Measurements from ENCODE around the gene CDH19.

The CDH19 gene

DNA sequence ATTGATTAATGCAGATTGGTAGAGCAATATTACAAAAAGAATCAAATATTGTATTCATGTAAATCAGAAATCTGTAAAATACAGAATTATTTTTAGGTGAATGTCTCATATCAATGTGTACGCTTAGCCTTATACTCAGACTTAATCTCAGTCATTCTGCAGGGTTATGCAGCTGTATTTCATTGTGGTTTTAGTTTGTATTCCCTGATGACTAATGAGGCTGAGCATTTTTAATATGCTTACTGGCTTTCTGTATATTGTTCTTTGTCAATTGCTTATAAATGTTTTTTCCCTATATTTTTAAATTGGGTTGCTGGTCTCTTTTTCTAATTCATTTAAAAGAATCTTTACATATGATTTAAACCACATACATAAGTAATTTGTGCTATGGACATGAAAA, 50.1 kb downstream of the CDH19 start:
- H2AFZ ChIP-seq (ENCODE audit: low read depth, low read length) = peak overlapping the region; percentile 3; the same call in 1 of the 2 replicates
- H3K9ac ChIP-seq (ENCODE audit: low read length) = no peak overlapping the region
- no peaks in the 10 kb centered on the region for H3K9me3 ChIP-seq (ENCODE audit: insufficient read depth, low read length)
- no peaks in the 10 kb centered on the region for H3K79me2 ChIP-seq (ENCODE audit: low read length)
- H3K4me2 ChIP-seq (ENCODE audit: low read length) = no peak overlapping the region
- no peaks in the 10 kb centered on the region for H3K27me3 ChIP-seq (ENCODE audit: low read depth, low read length)
- no peak overlapping the region for H3K4me3 ChIP-seq (ENCODE audit: low read length)
- H3K36me3 ChIP-seq (replicated peaks; ENCODE audit: low read depth, low read length) = no peaks in the 10 kb centered on the region
- H3K4me1 ChIP-seq (ENCODE audit: low read length) = no peaks in the 10 kb centered on the region
- TF ChIP-seq EZH2phosphoT487 (IDR thresholded peaks at IDR 0.05; ENCODE audit: low read depth) = no peak
- no peak for TF ChIP-seq CTCF (IDR thresholded peaks at IDR 0.05; ENCODE audit: low read depth, low read length)
- no peaks in the 10 kb centered on the region for H4K20me1 ChIP-seq (ENCODE audit: insufficient read depth, low read length)
- no peak overlapping the region for H3K27ac ChIP-seq (ENCODE audit: low read length)

DNA sequence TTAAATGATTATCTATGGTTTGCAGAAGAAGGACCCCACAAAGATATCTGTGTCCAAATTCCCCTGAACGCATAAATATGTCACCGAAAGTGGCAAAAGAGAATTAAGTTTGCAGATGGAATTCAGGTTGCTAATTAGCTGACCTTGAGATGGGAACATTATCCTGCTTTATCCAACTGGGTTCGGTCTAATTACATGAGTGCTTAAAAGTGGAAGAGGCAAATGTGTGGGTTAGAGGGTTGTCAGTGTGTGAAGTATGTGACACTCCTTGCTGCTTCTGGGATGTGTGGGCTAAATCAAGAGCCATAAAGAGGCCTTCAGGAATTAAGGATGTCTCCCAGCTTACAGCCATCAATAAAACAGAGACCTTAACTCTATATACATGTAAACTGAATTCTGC, 53.5 kb downstream of the CDH19 start:
- no peaks in the 10 kb centered on the region for H4K20me1 ChIP-seq (ENCODE audit: insufficient read depth, low read length)
- H3K36me3 ChIP-seq (replicated peaks; ENCODE audit: low read depth, low read length) = no peaks in the 10 kb centered on the region
- H3K27me3 ChIP-seq (ENCODE audit: low read depth, low read length) = no peaks in the 10 kb centered on the region
- TF ChIP-seq CTCF (IDR thresholded peaks at IDR 0.05; ENCODE audit: low read depth, low read length) (no peak), EZH2phosphoT487 (IDR thresholded peaks at IDR 0.05; ENCODE audit: low read depth) (no peak)
- H3K79me2 ChIP-seq (ENCODE audit: low read length) = no peaks in the 10 kb centered on the region
- no peak overlapping the region for H3K27ac ChIP-seq (ENCODE audit: low read length)
- H3K4me2 ChIP-seq (ENCODE audit: low read length) = no peak overlapping the region
- H2AFZ ChIP-seq (ENCODE audit: low read depth, low read length) = no peak overlapping the region
- no peaks in the 10 kb centered on the region for H3K4me1 ChIP-seq (ENCODE audit: low read length)
- H3K9me3 ChIP-seq (ENCODE audit: insufficient read depth, low read length) = no peaks in the 10 kb centered on the region
- H3K9ac ChIP-seq (ENCODE audit: low read length) = no peak overlapping the region
- no peak overlapping the region for H3K4me3 ChIP-seq (ENCODE audit: low read length)

GRCh38 chr18:66548747-66549146, 55.1 kb downstream of the CDH19 start:
- H3K9ac ChIP-seq (ENCODE audit: low read length) = no peak overlapping the region
- no peaks in the 10 kb centered on the region for H4K20me1 ChIP-seq (ENCODE audit: insufficient read depth, low read length)
- H3K36me3 ChIP-seq (replicated peaks; ENCODE audit: low read depth, low read length) = no peaks in the 10 kb centered on the region
- H3K9me3 ChIP-seq (ENCODE audit: insufficient read depth, low read length) = no peaks in the 10 kb centered on the region
- no peaks in the 10 kb centered on the region for H3K4me1 ChIP-seq (ENCODE audit: low read length)
- no peak overlapping the region for H3K4me2 ChIP-seq (ENCODE audit: low read length)
- H2AFZ ChIP-seq (ENCODE audit: low read depth, low read length) = no peak overlapping the region
- no peak overlapping the region for H3K27ac ChIP-seq (ENCODE audit: low read length)
- no peaks in the 10 kb centered on the region for H3K79me2 ChIP-seq (ENCODE audit: low read length)
- no peaks in the 10 kb centered on the region for H3K27me3 ChIP-seq (ENCODE audit: low read depth, low read length)
- H3K4me3 ChIP-seq (ENCODE audit: low read length) = no peak overlapping the region
- TF ChIP-seq CTCF (IDR thresholded peaks at IDR 0.05; ENCODE audit: low read depth, low read length) (peak; percentile 55), EZH2phosphoT487 (IDR thresholded peaks at IDR 0.05; ENCODE audit: low read depth) (no peak)

DNA sequence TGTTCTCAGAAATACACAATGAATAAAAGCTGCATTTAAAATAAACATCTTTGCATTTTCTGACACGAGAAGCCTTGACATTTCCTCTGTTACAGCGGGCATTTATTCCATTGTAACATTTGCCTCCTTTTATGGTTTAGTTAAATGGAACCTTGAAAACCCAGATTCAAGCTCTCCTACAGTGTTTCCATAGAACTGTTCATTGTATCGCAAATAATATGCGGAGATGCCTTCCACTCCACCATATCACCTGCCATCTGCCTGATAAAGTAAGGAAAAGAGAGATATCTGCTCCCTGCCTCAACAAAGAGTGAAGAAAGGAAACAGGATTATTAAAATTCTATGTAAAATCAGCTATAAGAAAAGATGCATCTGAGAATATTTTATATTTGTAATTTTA, 69.8 kb downstream of the CDH19 start:
- no peak for TF ChIP-seq CTCF (IDR thresholded peaks at IDR 0.05; ENCODE audit: low read depth, low read length)
- no peak for TF ChIP-seq EZH2phosphoT487 (IDR thresholded peaks at IDR 0.05; ENCODE audit: low read depth)
- H3K4me2 ChIP-seq (ENCODE audit: low read length) = no peak overlapping the region
- no peaks in the 10 kb centered on the region for H3K4me1 ChIP-seq (ENCODE audit: low read length)
- H3K36me3 ChIP-seq (replicated peaks; ENCODE audit: low read depth, low read length) = no peaks in the 10 kb centered on the region
- no peak overlapping the region for H3K9ac ChIP-seq (ENCODE audit: low read length)
- peak overlapping the region; percentile 37; the same call in 1 of the 2 replicates for H2AFZ ChIP-seq (ENCODE audit: low read depth, low read length)
- H3K79me2 ChIP-seq (ENCODE audit: low read length) = no peaks in the 10 kb centered on the region
- H3K27ac ChIP-seq (ENCODE audit: low read length) = no peak overlapping the region
- no peaks in the 10 kb centered on the region for H3K9me3 ChIP-seq (ENCODE audit: insufficient read depth, low read length)
- H3K27me3 ChIP-seq (ENCODE audit: low read depth, low read length) = no peaks in the 10 kb centered on the region
- H3K4me3 ChIP-seq (ENCODE audit: low read length) = no peak overlapping the region
- no peaks in the 10 kb centered on the region for H4K20me1 ChIP-seq (ENCODE audit: insufficient read depth, low read length)
